ENCODE measurements around the gene ARHGAP24. TPM values are rescaled to one million over a fixed set of nuclear protein-coding genes. Genes with fewer than 3 reads are reported as not detected.

The ARHGAP24 gene
- polyA plus RNA-seq, 3 donors = 12.5 to 32.0 (median 18.8) TPM

DNA sequence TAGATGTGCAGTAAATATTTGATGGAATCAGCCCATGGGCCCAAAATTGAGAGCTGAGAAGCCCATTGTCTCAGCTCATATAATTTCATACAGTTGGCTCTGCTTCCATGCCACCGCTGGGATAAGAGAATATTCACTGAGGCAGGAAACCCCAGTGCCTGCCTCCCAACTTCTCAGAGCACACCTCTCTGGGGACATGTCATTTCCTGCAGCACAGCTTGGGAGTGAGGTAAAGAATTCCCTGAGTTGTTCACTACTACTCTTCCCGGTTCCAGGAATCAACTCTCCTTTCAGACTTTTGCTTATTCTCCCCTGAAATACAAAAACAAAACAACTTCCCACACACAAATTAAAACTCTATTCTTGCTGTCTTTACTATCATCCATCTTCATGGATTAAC is 495.6 kb downstream of the ARHGAP24 start:
- Histone ChIP-seq H3K27ac (ENCODE audit: low read depth in 1 of 2, low read length in 2 of 2) (no peak overlapping the region), H2AFZ (ENCODE audit: insufficient read depth, low read depth, low read length, poor library complexity, severe bottlenecking) (no peak overlapping the region), H3K36me3 (replicated peaks in 1 of 2; ENCODE audit: control insufficient read depth in 1 of 2, insufficient read depth in 2 of 2, low read length in 2 of 2) (peaks cover 2 to 14% of the 10 kb centered on the region in 2 donors), H3K4me1 (ENCODE audit: control insufficient read depth in 1 of 2, insufficient read depth in 2 of 2, low read length in 2 of 2) (no peaks in the 10 kb centered on the region), H3K4me2 (replicated peaks; ENCODE audit: extremely low read depth, low read length, poor library complexity, severe bottlenecking) (no peak overlapping the region), H3K9me3 (replicated peaks in 1 of 2; ENCODE audit: control insufficient read depth in 1 of 2, insufficient read depth in 1 of 2, low read length in 2 of 2) (no peaks in the 10 kb centered on the region), H3K27me3 (ENCODE audit: control insufficient read depth in 2 of 2, insufficient read depth in 2 of 2, low read length in 2 of 2) (no peaks in the 10 kb centered on the region), H3K4me3 (replicated peaks in 1 of 3; ENCODE audit: low read depth in 2 of 3, low read length in 3 of 3) (no peak overlapping the region), H3K9ac (ENCODE audit: insufficient read depth, low read length, poor library complexity, severe bottlenecking) (no peak overlapping the region), H3K79me2 (ENCODE audit: insufficient read depth, low read length) (no peaks in the 10 kb centered on the region), H4K20me1 (ENCODE audit: insufficient read depth, low read length) (peaks cover 16% of the 10 kb centered on the region)
- intact Hi-C loops (cut with micrococcal nuclease) = no loop called here
- peaks cover 0 to 1% (median 0%) of the 10 kb centered on the region in 3 donors for H3K27me3 Mint-ChIP-seq (ENCODE audit: low read depth in 3 of 3)
- DNase-seq = no peak
- peaks cover 12 to 16% of the 10 kb centered on the region in 2 donors for H3K36me3 Mint-ChIP-seq
- no peak overlapping the region for H3K27ac Mint-ChIP-seq
- TF ChIP-seq, protein P1, sequence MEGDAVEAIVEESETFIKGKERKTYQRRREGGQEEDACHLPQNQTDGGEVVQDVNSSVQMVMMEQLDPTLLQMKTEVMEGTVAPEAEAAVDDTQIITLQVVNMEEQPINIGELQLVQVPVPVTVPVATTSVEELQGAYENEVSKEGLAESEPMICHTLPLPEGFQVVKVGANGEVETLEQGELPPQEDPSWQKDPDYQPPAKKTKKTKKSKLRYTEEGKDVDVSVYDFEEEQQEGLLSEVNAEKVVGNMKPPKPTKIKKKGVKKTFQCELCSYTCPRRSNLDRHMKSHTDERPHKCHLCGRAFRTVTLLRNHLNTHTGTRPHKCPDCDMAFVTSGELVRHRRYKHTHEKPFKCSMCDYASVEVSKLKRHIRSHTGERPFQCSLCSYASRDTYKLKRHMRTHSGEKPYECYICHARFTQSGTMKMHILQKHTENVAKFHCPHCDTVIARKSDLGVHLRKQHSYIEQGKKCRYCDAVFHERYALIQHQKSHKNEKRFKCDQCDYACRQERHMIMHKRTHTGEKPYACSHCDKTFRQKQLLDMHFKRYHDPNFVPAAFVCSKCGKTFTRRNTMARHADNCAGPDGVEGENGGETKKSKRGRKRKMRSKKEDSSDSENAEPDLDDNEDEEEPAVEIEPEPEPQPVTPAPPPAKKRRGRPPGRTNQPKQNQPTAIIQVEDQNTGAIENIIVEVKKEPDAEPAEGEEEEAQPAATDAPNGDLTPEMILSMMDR (IDR thresholded peaks at IDR 0.05) = no peak
- no CpG with 5 or more reads among the region's 2 CpGs for WGBS (ENCODE audit: insufficient coverage)
- H3K4me1 Mint-ChIP-seq = no peaks in the 10 kb centered on the region
- H3K9me3 Mint-ChIP-seq = no peaks in the 10 kb centered on the region
- no peak overlapping the region for H3K4me3 Mint-ChIP-seq

DNA sequence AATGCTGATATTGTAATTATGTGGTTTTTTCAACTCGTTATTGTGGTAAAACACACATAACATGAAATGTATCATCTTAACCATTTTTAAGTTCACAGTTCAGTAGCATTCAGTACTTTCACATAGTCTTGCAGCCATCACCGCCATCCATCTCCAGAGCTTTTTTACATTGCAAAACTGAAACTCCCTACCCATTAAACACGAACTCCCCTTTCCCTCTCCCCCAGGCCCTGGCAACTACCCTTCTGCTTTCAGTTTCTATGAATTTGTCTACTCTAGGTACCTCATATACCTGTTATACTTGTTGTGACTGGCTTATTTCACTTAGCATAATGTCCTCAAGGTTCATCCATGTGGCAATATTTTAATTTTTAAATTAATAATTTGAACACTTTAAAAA is 504.3 kb downstream of the ARHGAP24 start:
- no peaks in the 10 kb centered on the region for H3K79me2 ChIP-seq (ENCODE audit: insufficient read depth, low read length)
- Mint-ChIP-seq H3K36me3 (peaks cover 52 to 59% of the 10 kb centered on the region in 2 donors), H3K4me1 (no peaks in the 10 kb centered on the region), H3K9me3 (peaks cover 0 to 3% (median 2%) of the 10 kb centered on the region in 7 donors), H3K27me3 (ENCODE audit: low read depth in 3 of 3) (peaks cover 0 to 3% (median 0%) of the 10 kb centered on the region in 3 donors), H3K27ac (no peak overlapping the region), H3K4me3 (no peak overlapping the region)
- DNase-seq = no peak
- H2AFZ ChIP-seq (ENCODE audit: insufficient read depth, low read depth, low read length, poor library complexity, severe bottlenecking) = no peak overlapping the region
- H3K27ac ChIP-seq (ENCODE audit: low read depth in 1 of 2, low read length in 2 of 2) = no peak overlapping the region
- 100% methylated on average over 1 of the region's 3 CpGs for WGBS (ENCODE audit: insufficient coverage)
- H3K4me2 ChIP-seq (replicated peaks; ENCODE audit: extremely low read depth, low read length, poor library complexity, severe bottlenecking) = no peak overlapping the region
- H4K20me1 ChIP-seq (ENCODE audit: insufficient read depth, low read length) = no peaks in the 10 kb centered on the region
- intact Hi-C loops (cut with micrococcal nuclease) = no loop called here
- no peaks in the 10 kb centered on the region for H3K9me3 ChIP-seq (replicated peaks in 1 of 2; ENCODE audit: control insufficient read depth in 1 of 2, insufficient read depth in 1 of 2, low read length in 2 of 2)
- no peak overlapping the region for H3K4me3 ChIP-seq (replicated peaks in 1 of 3; ENCODE audit: low read depth in 2 of 3, low read length in 3 of 3)
- TF ChIP-seq, protein P1 (IDR thresholded peaks at IDR 0.05) = no peak
- H3K9ac ChIP-seq (ENCODE audit: insufficient read depth, low read length, poor library complexity, severe bottlenecking) = no peak overlapping the region
- peaks cover 16 to 27% of the 10 kb centered on the region in 2 donors for H3K36me3 ChIP-seq (replicated peaks in 1 of 2; ENCODE audit: control insufficient read depth in 1 of 2, insufficient read depth in 2 of 2, low read length in 2 of 2)
- H3K27me3 ChIP-seq (ENCODE audit: control insufficient read depth in 2 of 2, insufficient read depth in 2 of 2, low read length in 2 of 2) = no peaks in the 10 kb centered on the region
- H3K4me1 ChIP-seq (ENCODE audit: control insufficient read depth in 1 of 2, insufficient read depth in 2 of 2, low read length in 2 of 2) = no peaks in the 10 kb centered on the region

Measured in CD14-positive monocyte (primary cell).